Effector memory CD4-positive, alpha-beta T cell (primary cell): ENCODE results near the gene HAT1.

Experiments used
- DNase-seq, 3 donors: peaks; one replicate each; pipeline ENCODE4 v3.0.0-alpha.2; 2020
- H3K27ac ChIP-seq: 2 replicates; pipeline ENCODE4 v1.7.0; 2013; ENCODE audit warnings: mild to moderate bottlenecking, low read length, moderate library complexity; ENCODE audit not compliant: insufficient read depth, poor library complexity, severe bottlenecking
- H3K27me3 ChIP-seq: replicated peaks from 2 replicates; pipeline ENCODE4 v1.7.0; 2013; ENCODE audit warnings: mild to moderate bottlenecking, low read length; ENCODE audit not compliant: insufficient read depth, control insufficient read depth, poor library complexity, severe bottlenecking
- H3K36me3 ChIP-seq: 2 replicates; pipeline ENCODE4 v1.7.0; 2013; ENCODE audit warnings: mild to moderate bottlenecking, low read length, moderate library complexity; ENCODE audit not compliant: control insufficient read depth, insufficient read depth
- H3K4me1 ChIP-seq: 2 replicates; pipeline ENCODE4 v1.7.0; 2013; ENCODE audit warnings: low read length, mild to moderate bottlenecking; ENCODE audit not compliant: control insufficient read depth, insufficient read depth, poor library complexity, severe bottlenecking
- H3K4me3 ChIP-seq: 2 replicates; pipeline ENCODE4 v1.7.0; 2013; ENCODE audit warnings: low read length, low read depth, mild to moderate bottlenecking; ENCODE audit not compliant: insufficient read depth, poor library complexity, severe bottlenecking
- H3K9me3 ChIP-seq: 2 replicates; pipeline ENCODE4 v1.7.0; 2013; ENCODE audit warnings: mild to moderate bottlenecking, low read length, moderate library complexity; ENCODE audit not compliant: control insufficient read depth

The HAT1 gene

GRCh38 chr2:171952276-171952675, 30.0 kb downstream of the HAT1 start:
- Histone ChIP-seq H3K27ac (no peak overlapping the region), H3K9me3 (no peaks in the 10 kb centered on the region), H3K27me3 (no peaks in the 10 kb centered on the region), H3K4me1 (no peaks in the 10 kb centered on the region), H3K36me3 (peaks cover 3% of the 10 kb centered on the region), H3K4me3 (no peak overlapping the region)
- no peak for DNase-seq

GRCh38 chr2:171952748-171953147, 30.5 kb downstream of the HAT1 start:
- DNase-seq, result no peak
- H3K4me3 ChIP-seq, result no peak overlapping the region

GRCh38 chr2:171956135-171956825, 34.0 kb downstream of the HAT1 start:
- DNase-seq, result no peak
- Histone ChIP-seq H3K4me3 (no peak overlapping the region), H3K4me1 (no peaks in the 10 kb centered on the region), H3K27me3 (no peaks in the 10 kb centered on the region), H3K9me3 (no peaks in the 10 kb centered on the region), H3K27ac (no peak overlapping the region), H3K36me3 (no peaks in the 10 kb centered on the region)

More at GRCh38 chr2:171952748-171953147, 30.5 kb downstream of the HAT1 start:
- H3K9me3 ChIP-seq, result no peaks in the 10 kb centered on the region
- peaks cover 3% of the 10 kb centered on the region for H3K36me3 ChIP-seq
- no peaks in the 10 kb centered on the region for H3K27me3 ChIP-seq
- no peaks in the 10 kb centered on the region for H3K4me1 ChIP-seq
- no peak overlapping the region for H3K27ac ChIP-seq

- H3K27ac ChIP-seq, result no peak overlapping the region
- H3K9me3 ChIP-seq, result no peaks in the 10 kb centered on the region
- H3K4me3 ChIP-seq, result no peak overlapping the region
- no peaks in the 10 kb centered on the region for H3K27me3 ChIP-seq
- no peaks in the 10 kb centered on the region for H3K4me1 ChIP-seq
- no peak for DNase-seq
- no peaks in the 10 kb centered on the region for H3K36me3 ChIP-seq
Measured at GRCh38 chr2:171957061-171957460, 34.8 kb downstream of the HAT1 start.

GRCh38 chr2:171958475-171958874, 36.2 kb downstream of the HAT1 start:
- DNase-seq, result no peak
- H3K4me1 ChIP-seq, result no peaks in the 10 kb centered on the region
- no peaks in the 10 kb centered on the region for H3K27me3 ChIP-seq
- H3K9me3 ChIP-seq, result no peaks in the 10 kb centered on the region
- H3K36me3 ChIP-seq, result no peaks in the 10 kb centered on the region
- H3K4me3 ChIP-seq, result no peak overlapping the region
- no peak overlapping the region for H3K27ac ChIP-seq

- H3K9me3 ChIP-seq, result no peaks in the 10 kb centered on the region
- no peak for DNase-seq
- no peaks in the 10 kb centered on the region for H3K4me1 ChIP-seq
- no peaks in the 10 kb centered on the region for H3K36me3 ChIP-seq
- no peaks in the 10 kb centered on the region for H3K27me3 ChIP-seq
- no peak overlapping the region for H3K4me3 ChIP-seq
- no peak overlapping the region for H3K27ac ChIP-seq
Measured at GRCh38 chr2:171959998-171960397, 37.7 kb downstream of the HAT1 start.

- Histone ChIP-seq H3K27ac (no peak overlapping the region), H3K36me3 (no peaks in the 10 kb centered on the region), H3K27me3 (no peaks in the 10 kb centered on the region), H3K9me3 (no peaks in the 10 kb centered on the region), H3K4me3 (no peak overlapping the region), H3K4me1 (no peaks in the 10 kb centered on the region)
- no peak for DNase-seq
Measured at GRCh38 chr2:171960570-171960969, 38.3 kb downstream of the HAT1 start.

- DNase-seq, result no peak
- no peak overlapping the region for H3K4me3 ChIP-seq
- no peak overlapping the region for H3K27ac ChIP-seq
- no peaks in the 10 kb centered on the region for H3K27me3 ChIP-seq
- H3K36me3 ChIP-seq, result peaks cover 9% of the 10 kb centered on the region
- no peaks in the 10 kb centered on the region for H3K4me1 ChIP-seq
- no peaks in the 10 kb centered on the region for H3K9me3 ChIP-seq
Measured at GRCh38 chr2:171963198-171963597, 40.9 kb downstream of the HAT1 start.

- Histone ChIP-seq H3K27me3 (no peaks in the 10 kb centered on the region), H3K4me1 (no peaks in the 10 kb centered on the region), H3K9me3 (no peaks in the 10 kb centered on the region), H3K4me3 (no peak overlapping the region), H3K27ac (no peak overlapping the region), H3K36me3 (peaks cover 9% of the 10 kb centered on the region)
- DNase-seq, result no peak
Measured at GRCh38 chr2:171964308-171964707, 42.0 kb downstream of the HAT1 start.

- Histone ChIP-seq H3K36me3 (peaks cover 9% of the 10 kb centered on the region), H3K4me3 (no peak overlapping the region), H3K9me3 (no peaks in the 10 kb centered on the region), H3K4me1 (no peaks in the 10 kb centered on the region), H3K27ac (no peak overlapping the region), H3K27me3 (no peaks in the 10 kb centered on the region)
- DNase-seq, result no peak
Measured at GRCh38 chr2:171965238-171965637, 43.0 kb downstream of the HAT1 start.
